Measurements from ENCODE around the gene PRLR. TPM values are rescaled to one million over a fixed set of nuclear protein-coding genes. Genes with fewer than 3 reads are reported as not detected.

The PRLR gene
- total RNA-seq, 3 donors from 2014 or later (not counting 1 experiment from before 2014, with no cell fraction given), result 0.05 to 0.16 (median 0.09) TPM

DNA sequence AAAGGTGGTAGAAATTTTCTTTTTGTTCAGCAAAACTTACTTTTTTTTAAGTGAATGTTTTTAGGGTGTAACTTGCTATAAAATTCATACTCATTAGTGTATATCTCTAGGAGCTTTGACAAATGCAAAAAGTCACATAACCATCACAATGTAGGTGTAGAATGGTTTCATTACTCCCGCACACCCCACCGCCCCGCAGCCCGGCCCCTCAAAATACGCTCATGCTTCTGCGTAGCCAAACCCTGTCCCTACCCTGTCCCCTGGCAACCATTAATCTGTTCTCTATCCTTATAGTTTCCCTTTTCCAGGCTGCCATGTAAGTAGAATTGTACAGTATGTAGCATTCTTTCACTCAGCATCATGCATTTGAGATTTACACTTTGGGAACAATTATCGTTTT is 9.2 kb upstream of the PRLR start:
- H3K27ac Mint-ChIP-seq, result no peak overlapping the region
- H3K36me3 Mint-ChIP-seq, result no peaks in the 10 kb centered on the region
- Histone ChIP-seq H3K4me3 (ENCODE audit: low read length) (no peak overlapping the region), H3K27ac (ENCODE audit: low read length) (no peak overlapping the region), H3K36me3 (ENCODE audit: control insufficient read depth, insufficient read depth, low read length) (no peaks in the 10 kb centered on the region), H3K9me3 (ENCODE audit: control insufficient read depth, insufficient read depth, low read length) (no peaks in the 10 kb centered on the region), H3K27me3 (ENCODE audit: control insufficient read depth, insufficient read depth, low read length) (no peaks in the 10 kb centered on the region), H3K4me1 (ENCODE audit: control insufficient read depth, insufficient read depth, low read length) (no peaks in the 10 kb centered on the region)
- no peak overlapping the region for H3K4me3 Mint-ChIP-seq
- H3K9me3 Mint-ChIP-seq, result peaks cover 0 to under 1% of the 10 kb centered on the region in 2 donors
- ATAC-seq (no peak), DNase-seq (no peak)
- TF ChIP-seq, protein P1, sequence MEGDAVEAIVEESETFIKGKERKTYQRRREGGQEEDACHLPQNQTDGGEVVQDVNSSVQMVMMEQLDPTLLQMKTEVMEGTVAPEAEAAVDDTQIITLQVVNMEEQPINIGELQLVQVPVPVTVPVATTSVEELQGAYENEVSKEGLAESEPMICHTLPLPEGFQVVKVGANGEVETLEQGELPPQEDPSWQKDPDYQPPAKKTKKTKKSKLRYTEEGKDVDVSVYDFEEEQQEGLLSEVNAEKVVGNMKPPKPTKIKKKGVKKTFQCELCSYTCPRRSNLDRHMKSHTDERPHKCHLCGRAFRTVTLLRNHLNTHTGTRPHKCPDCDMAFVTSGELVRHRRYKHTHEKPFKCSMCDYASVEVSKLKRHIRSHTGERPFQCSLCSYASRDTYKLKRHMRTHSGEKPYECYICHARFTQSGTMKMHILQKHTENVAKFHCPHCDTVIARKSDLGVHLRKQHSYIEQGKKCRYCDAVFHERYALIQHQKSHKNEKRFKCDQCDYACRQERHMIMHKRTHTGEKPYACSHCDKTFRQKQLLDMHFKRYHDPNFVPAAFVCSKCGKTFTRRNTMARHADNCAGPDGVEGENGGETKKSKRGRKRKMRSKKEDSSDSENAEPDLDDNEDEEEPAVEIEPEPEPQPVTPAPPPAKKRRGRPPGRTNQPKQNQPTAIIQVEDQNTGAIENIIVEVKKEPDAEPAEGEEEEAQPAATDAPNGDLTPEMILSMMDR (IDR thresholded peaks at IDR 0.05), result no peak
- intact Hi-C loops (cut with micrococcal nuclease), result no loop called here
- H3K27me3 Mint-ChIP-seq (ENCODE audit: low read depth in 2 of 2), result no peaks in the 10 kb centered on the region
- no peaks in the 10 kb centered on the region for H3K4me1 Mint-ChIP-seq
- WGBS (ENCODE audit: insufficient coverage), result 97% methylated on average over 6 of the region's 7 CpGs

GRCh38 chr5:35237580-35238376 is 7.5 kb upstream of the PRLR start:
- Histone ChIP-seq H3K27me3 (ENCODE audit: control insufficient read depth, insufficient read depth, low read length) (no peaks in the 10 kb centered on the region), H3K9me3 (ENCODE audit: control insufficient read depth, insufficient read depth, low read length) (no peaks in the 10 kb centered on the region), H3K4me3 (ENCODE audit: low read length) (no peak overlapping the region), H3K36me3 (ENCODE audit: control insufficient read depth, insufficient read depth, low read length) (no peaks in the 10 kb centered on the region), H3K27ac (ENCODE audit: low read length) (no peak overlapping the region), H3K4me1 (ENCODE audit: control insufficient read depth, insufficient read depth, low read length) (no peaks in the 10 kb centered on the region)
- Mint-ChIP-seq H3K4me3 (no peak overlapping the region), H3K27me3 (ENCODE audit: low read depth in 2 of 2) (peaks cover 0 to 3% of the 10 kb centered on the region in 2 donors), H3K4me1 (no peaks in the 10 kb centered on the region), H3K27ac (no peak overlapping the region), H3K9me3 (no peaks in the 10 kb centered on the region), H3K36me3 (no peaks in the 10 kb centered on the region)
- DNase-seq (no peak), ATAC-seq (no peak)
- TF ChIP-seq, protein P1 (IDR thresholded peaks at IDR 0.05), result no peak
- intact Hi-C loops (cut with micrococcal nuclease), result no loop called here
- WGBS (ENCODE audit: insufficient coverage), result 94% methylated on average over 2 of the region's 2 CpGs

DNA sequence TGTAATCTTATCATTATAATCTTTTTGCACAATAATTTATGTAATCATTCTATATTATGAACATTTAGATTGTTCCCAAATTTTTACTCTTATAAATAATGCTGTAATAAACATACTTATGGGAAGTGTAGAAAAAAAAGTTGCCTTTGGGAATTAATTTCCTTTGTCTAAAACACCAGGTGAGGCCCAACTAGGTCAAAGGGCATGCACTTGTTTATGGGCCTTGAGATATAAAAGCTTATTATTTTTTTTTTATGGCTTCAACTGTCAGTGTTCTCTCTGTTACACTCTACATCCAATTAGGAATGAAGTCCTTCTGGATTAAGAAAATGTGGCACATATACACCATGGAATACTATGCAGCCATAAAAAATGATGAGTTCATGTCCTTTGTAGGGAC is 6.5 kb upstream of the PRLR start:
- DNase-seq, result no peak
- H3K36me3 Mint-ChIP-seq, result no peaks in the 10 kb centered on the region
- Histone ChIP-seq H3K27ac (ENCODE audit: low read length) (no peak overlapping the region), H3K4me1 (ENCODE audit: control insufficient read depth, insufficient read depth, low read length) (no peaks in the 10 kb centered on the region), H3K27me3 (ENCODE audit: control insufficient read depth, insufficient read depth, low read length) (no peaks in the 10 kb centered on the region), H3K36me3 (ENCODE audit: control insufficient read depth, insufficient read depth, low read length) (no peaks in the 10 kb centered on the region), H3K4me3 (ENCODE audit: low read length) (no peak overlapping the region), H3K9me3 (ENCODE audit: control insufficient read depth, insufficient read depth, low read length) (no peaks in the 10 kb centered on the region)
- H3K4me3 Mint-ChIP-seq, result no peak overlapping the region
- ATAC-seq, result no peak
- intact Hi-C loops (cut with micrococcal nuclease), result no loop called here
- H3K27ac Mint-ChIP-seq, result no peak overlapping the region
- no peaks in the 10 kb centered on the region for H3K9me3 Mint-ChIP-seq
- TF ChIP-seq, protein P1 (IDR thresholded peaks at IDR 0.05), result no peak
- H3K27me3 Mint-ChIP-seq (ENCODE audit: low read depth in 2 of 2), result peaks cover 4 to 8% of the 10 kb centered on the region in 2 donors
- no peaks in the 10 kb centered on the region for H3K4me1 Mint-ChIP-seq

DNA sequence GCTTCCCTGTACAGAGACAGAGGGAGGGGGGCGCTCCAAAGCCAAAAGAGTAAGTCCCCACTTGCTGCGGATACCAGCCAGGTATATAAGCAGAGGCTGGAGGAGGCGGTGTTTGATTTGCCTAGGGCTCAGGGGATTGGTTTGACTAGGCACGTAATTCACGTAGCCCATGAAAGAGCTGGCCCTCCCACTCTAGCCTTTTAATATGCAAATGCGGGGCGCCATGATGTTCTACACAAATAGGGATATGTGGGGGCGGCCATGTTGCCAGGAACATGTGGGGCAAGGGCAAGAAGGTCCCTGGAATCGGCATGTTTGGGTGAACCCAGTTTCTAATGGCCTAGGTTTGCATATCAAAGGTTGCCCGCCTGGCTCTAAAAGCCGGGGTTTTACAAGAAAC is 3.3 kb upstream of the PRLR start:
- Histone ChIP-seq H3K4me1 (ENCODE audit: control insufficient read depth, insufficient read depth, low read length) (no peaks in the 10 kb centered on the region), H3K36me3 (ENCODE audit: control insufficient read depth, insufficient read depth, low read length) (no peaks in the 10 kb centered on the region), H3K4me3 (ENCODE audit: low read length) (no peak overlapping the region), H3K9me3 (ENCODE audit: control insufficient read depth, insufficient read depth, low read length) (no peaks in the 10 kb centered on the region), H3K27me3 (ENCODE audit: control insufficient read depth, insufficient read depth, low read length) (no peaks in the 10 kb centered on the region), H3K27ac (ENCODE audit: low read length) (no peak overlapping the region)
- H3K4me3 Mint-ChIP-seq, result no peak overlapping the region
- ATAC-seq (no peak), DNase-seq (no peak)
- no peak overlapping the region for H3K27ac Mint-ChIP-seq
- no peaks in the 10 kb centered on the region for H3K9me3 Mint-ChIP-seq
- TF ChIP-seq, protein P1 (IDR thresholded peaks at IDR 0.05), result no peak
- peaks cover 22 to 24% of the 10 kb centered on the region in 2 donors for H3K27me3 Mint-ChIP-seq (ENCODE audit: low read depth in 2 of 2)
- 97% methylated on average over 11 of the region's 11 CpGs for WGBS (ENCODE audit: insufficient coverage)
- H3K4me1 Mint-ChIP-seq, result peaks cover 0 to 7% of the 10 kb centered on the region in 2 donors
- intact Hi-C loops (cut with micrococcal nuclease), result no loop called here
- H3K36me3 Mint-ChIP-seq, result no peaks in the 10 kb centered on the region

Data from natural killer cell (primary cell).